ENCODE results near the gene RHBDD1.
A peak's percentile ranks its signal among the peaks of the same experiment; 100 is the strongest.

Gene RHBDD1

DNA sequence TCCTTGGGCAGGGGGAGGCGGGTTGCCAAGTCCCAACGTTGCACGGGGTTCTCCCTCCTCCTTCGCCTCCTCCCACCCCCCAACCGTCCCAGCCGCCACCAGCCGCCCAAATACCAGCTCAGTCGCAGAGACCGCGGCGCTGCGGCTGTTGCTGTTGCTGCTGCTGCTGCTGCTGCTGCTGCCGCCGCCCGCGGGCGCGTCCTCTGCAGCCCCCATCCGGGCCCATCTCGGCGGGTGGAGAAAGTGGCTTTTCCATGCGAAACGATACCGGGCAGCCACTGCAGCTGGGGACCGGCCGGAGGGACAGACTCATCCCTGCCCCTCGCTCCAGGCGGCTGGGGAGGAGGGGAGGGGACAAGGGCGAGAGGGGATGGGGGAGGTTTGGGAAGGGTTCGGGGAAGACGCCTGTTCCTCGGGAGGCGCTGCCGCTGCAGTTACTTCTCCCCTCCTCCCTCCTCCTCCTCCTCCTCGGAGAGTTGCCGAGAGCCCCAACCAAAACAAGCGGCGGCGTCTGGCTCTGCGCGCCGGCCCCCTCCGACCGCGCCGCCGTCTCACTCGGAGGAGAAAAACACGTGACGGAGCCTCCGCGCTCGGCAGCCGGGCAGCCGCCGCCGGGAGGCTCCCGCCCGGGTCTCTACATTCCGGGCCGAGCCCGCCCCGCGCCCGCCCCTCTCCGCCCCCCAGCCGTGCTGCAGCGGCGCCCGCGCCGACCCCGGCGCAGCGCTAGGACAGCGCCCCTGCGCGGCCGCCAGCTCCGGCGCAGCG, 36.5 kb upstream of the RHBDD1 start, which contains the start of gene IRS1:
Gene IRS1, minus strand, starts transcription at position 610 of the 765 bp plus-strand sequence. CDS start 1,082 bp downstream, outside the sequence.
- peak; percentile 90 for DNase-seq (ENCODE audit: low read depth, low spot score)
- TF ChIP-seq, protein P1, sequence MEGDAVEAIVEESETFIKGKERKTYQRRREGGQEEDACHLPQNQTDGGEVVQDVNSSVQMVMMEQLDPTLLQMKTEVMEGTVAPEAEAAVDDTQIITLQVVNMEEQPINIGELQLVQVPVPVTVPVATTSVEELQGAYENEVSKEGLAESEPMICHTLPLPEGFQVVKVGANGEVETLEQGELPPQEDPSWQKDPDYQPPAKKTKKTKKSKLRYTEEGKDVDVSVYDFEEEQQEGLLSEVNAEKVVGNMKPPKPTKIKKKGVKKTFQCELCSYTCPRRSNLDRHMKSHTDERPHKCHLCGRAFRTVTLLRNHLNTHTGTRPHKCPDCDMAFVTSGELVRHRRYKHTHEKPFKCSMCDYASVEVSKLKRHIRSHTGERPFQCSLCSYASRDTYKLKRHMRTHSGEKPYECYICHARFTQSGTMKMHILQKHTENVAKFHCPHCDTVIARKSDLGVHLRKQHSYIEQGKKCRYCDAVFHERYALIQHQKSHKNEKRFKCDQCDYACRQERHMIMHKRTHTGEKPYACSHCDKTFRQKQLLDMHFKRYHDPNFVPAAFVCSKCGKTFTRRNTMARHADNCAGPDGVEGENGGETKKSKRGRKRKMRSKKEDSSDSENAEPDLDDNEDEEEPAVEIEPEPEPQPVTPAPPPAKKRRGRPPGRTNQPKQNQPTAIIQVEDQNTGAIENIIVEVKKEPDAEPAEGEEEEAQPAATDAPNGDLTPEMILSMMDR (IDR thresholded peaks at IDR 0.05; ENCODE audit: low read depth, low read length) = peak; percentile 16
- in situ Hi-C loops (cut with HindIII; ENCODE audit: low sequenced_read_pairs) = loop anchor here (25.0 kb wide), 1 partner anchor 1137 kb away; no protein-coding TSS in a partner anchor
- peak within 1 kb of the TSS; percentile 79 for H3K4me3 ChIP-seq (ENCODE audit: low read depth, low read length)

DNA sequence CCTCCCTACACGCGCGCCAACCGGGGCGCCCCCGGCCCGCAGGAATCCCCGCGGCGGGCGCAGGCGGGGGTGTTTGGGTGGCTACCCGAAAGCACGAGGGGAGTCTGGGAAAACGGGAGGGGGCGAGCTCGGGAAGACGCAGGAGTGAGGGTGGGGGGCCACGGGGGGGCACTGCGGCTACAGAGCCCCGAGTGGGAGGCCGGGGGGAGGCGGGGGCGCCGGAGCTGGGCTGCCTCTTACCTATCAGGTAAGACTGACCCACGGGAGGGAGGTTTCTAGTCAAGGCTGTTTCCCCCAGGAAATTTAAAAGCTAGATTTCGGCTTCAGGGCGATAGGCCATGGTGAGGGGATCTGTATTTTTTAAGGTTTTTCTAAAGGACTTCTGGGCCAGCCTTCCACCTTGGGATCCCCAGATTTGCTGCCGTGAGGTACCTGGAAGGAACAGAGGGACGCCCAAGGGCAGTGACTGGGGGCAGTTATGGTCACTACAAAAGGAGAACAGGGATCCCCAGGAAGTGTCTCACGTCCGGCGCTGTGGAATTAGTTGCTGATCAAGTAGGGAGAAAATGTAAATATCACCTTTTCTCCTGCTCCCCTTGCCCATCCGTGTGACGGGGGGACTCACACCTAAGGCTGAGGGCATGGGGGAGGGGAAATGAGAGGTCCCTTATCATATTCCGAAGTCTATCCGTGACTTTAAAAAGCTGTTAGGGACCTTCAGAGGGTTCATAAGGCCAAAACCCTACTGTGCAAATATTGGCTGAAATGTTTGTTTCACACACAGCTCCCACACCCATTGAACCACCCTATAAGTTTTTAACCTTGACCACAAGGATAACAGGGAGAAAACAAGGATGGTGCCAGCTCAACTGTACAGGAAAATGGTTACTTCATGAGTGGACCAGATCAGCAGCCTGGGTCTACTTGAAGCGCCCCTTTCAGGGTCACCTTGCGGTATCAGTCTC, 35.6 kb upstream of the RHBDD1 start:
- DNase-seq (ENCODE audit: low read depth, low spot score) = peak; percentile 26
- TF ChIP-seq, protein P1 (IDR thresholded peaks at IDR 0.05; ENCODE audit: low read depth, low read length) = no peak
- in situ Hi-C loops (cut with HindIII; ENCODE audit: low sequenced_read_pairs) = loop anchor here (25.0 kb wide), 1 partner anchor 1138 kb away; no protein-coding TSS in a partner anchor

DNA sequence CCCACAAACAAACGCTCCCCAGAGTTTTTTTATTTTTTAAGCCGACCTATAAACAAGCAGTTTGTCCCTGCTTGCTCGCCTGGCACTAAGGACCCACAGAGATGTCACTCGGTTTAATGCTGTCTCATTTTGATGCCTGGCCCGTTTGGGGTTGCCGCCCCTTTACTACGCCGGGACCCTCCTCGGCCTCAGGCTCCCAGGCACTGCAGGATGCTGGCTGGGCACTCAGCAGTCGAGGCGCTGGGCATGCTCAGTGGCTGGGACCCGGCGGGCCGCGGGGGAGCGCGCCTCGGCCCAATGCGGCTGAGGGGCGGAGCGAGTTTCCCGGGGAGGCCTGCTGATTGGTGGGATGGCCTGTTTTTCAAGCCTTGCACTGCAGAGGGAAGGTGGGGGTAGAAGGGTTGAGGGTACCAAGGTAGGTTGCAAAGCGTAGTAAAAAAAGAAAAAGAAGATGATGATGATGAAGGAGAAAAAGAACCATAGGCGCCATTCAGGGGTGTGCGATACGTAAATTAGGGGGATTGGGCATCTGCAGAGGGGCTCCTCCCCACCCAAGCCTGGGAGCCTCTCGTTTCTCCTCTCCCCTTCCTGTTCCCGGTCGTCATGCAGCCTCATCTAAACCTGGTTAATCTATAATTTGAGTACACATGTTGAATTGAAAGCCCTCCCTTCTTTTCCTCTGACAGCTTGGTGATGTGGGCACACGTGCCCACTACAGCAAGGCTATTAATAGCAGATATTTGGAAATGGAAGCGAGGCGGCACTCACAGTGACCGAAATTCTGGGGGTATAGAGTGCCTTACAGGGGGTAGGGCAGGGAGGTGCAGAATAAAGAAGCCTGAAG, 34.7 kb upstream of the RHBDD1 start:
- peak; percentile 87 for DNase-seq (ENCODE audit: low read depth, low spot score)
- TF ChIP-seq, protein P1 (IDR thresholded peaks at IDR 0.05; ENCODE audit: low read depth, low read length) = no peak
- in situ Hi-C loops (cut with HindIII; ENCODE audit: low sequenced_read_pairs) = no loop called here
- H3K4me3 ChIP-seq (ENCODE audit: low read depth, low read length) = peak overlapping the region; percentile 48

More for the DNA sequence above, 35.6 kb upstream of the RHBDD1 start:
- peak overlapping the region; percentile 42 for H3K4me3 ChIP-seq (ENCODE audit: low read depth, low read length)

DNA sequence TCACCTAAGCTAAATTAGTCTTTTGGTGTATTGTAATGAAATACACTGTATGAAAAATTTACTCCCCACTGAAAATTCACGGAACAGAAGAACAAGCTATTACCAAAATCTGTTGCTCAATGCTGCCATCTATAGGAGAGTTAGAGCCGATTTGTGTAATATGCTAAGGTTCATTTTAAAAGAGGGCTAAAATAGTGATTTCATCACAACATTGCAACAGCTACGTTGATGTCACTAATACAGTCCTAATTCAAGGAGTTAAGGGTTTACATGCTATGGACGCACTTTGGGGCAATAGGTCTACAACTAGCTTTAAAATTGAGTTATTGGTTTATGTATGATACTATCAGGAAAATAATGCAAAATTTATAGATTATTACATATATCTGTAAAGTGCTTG, 33.3 kb upstream of the RHBDD1 start:
- peak; percentile 83 for DNase-seq (ENCODE audit: low read depth, low spot score)

DNA sequence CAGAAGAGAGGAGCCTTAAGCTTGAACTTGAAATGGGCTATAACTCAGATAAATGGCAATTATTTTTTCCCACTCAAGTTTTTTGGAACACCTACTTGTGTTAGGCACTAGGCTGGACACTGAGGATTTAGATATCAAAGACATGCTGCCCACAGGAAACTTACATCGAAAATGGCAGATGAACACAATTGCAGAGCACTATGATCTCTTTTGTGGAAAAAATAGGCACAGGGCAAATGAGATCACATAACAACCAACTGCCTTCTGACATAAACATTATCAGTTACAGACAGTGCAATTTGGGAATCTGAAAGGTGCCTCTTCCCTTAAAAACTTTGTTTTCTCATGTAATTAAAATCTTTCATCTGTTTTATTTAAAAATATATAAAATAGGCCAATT, 32.4 kb upstream of the RHBDD1 start:
- DNase-seq (ENCODE audit: low read depth, low spot score) = no peak
- in situ Hi-C loops (cut with HindIII; ENCODE audit: low sequenced_read_pairs) = no loop called here
- no peak overlapping the region for H3K4me3 ChIP-seq (ENCODE audit: low read depth, low read length)
- TF ChIP-seq, protein P1 (IDR thresholded peaks at IDR 0.05; ENCODE audit: low read depth, low read length) = no peak

More for the DNA sequence above, 33.3 kb upstream of the RHBDD1 start:
- TF ChIP-seq, protein P1 (IDR thresholded peaks at IDR 0.05; ENCODE audit: low read depth, low read length) = peak; percentile 70
- H3K4me3 ChIP-seq (ENCODE audit: low read depth, low read length) = no peak overlapping the region
- in situ Hi-C loops (cut with HindIII; ENCODE audit: low sequenced_read_pairs) = no loop called here
